Activated CD4-positive, CD25-positive, alpha-beta regulatory T cell (primary cell): ENCODE data around the gene PDZD8.

ENCODE experiments used
- DNase-seq, 4 experiments: peaks; one replicate each; lab custom pipeline; 2025; lab: John Stamatoyannopoulos, UW

Gene PDZD8

GRCh38 chr10:117398029-117398428, 22.8 kb upstream of the PDZD8 start:
- DNase-seq, result no peak

- no peak for DNase-seq
Observed at GRCh38 chr10:117391436-117392205, 16.4 kb upstream of the PDZD8 start.

GRCh38 chr10:117390420-117390819, 15.2 kb upstream of the PDZD8 start:
- DNase-seq, result no peak

- no peak for DNase-seq
Observed at GRCh38 chr10:117386805-117387204, 11.6 kb upstream of the PDZD8 start.

- DNase-seq, result no peak
Observed at GRCh38 chr10:117382861-117383260, 7.6 kb upstream of the PDZD8 start.

GRCh38 chr10:117374506-117375359, 507 bp downstream of the PDZD8 start:
- peak in 2 of 4 experiments; percentile 4 to 43 for DNase-seq

- DNase-seq, result no peak
Observed at GRCh38 chr10:117373823-117374505, 1.3 kb downstream of the PDZD8 start.

GRCh38 chr10:117370205-117370604, 5.0 kb downstream of the PDZD8 start:
- no peak for DNase-seq

GRCh38 chr10:117367718-117368117, 7.5 kb downstream of the PDZD8 start:
- DNase-seq, result no peak

- DNase-seq, result no peak
Observed at GRCh38 chr10:117366741-117367140, 8.5 kb downstream of the PDZD8 start.

- no peak for DNase-seq
Observed at GRCh38 chr10:117365612-117366011, 9.6 kb downstream of the PDZD8 start.

GRCh38 chr10:117364110-117364960, 10.9 kb downstream of the PDZD8 start:
- DNase-seq, result no peak

GRCh38 chr10:117363028-117363427, 12.2 kb downstream of the PDZD8 start:
- DNase-seq, result no peak

- DNase-seq, result no peak
Observed at GRCh38 chr10:117362313-117362712, 12.9 kb downstream of the PDZD8 start.

- DNase-seq, result no peak
Observed at GRCh38 chr10:117360994-117361667, 14.1 kb downstream of the PDZD8 start.

- no peak for DNase-seq
Observed at GRCh38 chr10:117360016-117360415, 15.2 kb downstream of the PDZD8 start.

GRCh38 chr10:117355072-117355471, 20.2 kb downstream of the PDZD8 start:
- DNase-seq, result no peak

GRCh38 chr10:117353684-117354083, 21.6 kb downstream of the PDZD8 start:
- DNase-seq, result no peak

GRCh38 chr10:117352724-117353123, 22.5 kb downstream of the PDZD8 start:
- no peak for DNase-seq

GRCh38 chr10:117351996-117352395, 23.2 kb downstream of the PDZD8 start:
- no peak for DNase-seq

GRCh38 chr10:117351558-117351957, 23.7 kb downstream of the PDZD8 start:
- no peak for DNase-seq
